ENCODE measurements around the gene LRRTM4. TPM values are rescaled to one million over a fixed set of nuclear protein-coding genes. Genes with fewer than 3 reads are reported as not detected.

The LRRTM4 gene
- total RNA-seq, 1 donor from 2014 or later: 28.8 TPM

DNA sequence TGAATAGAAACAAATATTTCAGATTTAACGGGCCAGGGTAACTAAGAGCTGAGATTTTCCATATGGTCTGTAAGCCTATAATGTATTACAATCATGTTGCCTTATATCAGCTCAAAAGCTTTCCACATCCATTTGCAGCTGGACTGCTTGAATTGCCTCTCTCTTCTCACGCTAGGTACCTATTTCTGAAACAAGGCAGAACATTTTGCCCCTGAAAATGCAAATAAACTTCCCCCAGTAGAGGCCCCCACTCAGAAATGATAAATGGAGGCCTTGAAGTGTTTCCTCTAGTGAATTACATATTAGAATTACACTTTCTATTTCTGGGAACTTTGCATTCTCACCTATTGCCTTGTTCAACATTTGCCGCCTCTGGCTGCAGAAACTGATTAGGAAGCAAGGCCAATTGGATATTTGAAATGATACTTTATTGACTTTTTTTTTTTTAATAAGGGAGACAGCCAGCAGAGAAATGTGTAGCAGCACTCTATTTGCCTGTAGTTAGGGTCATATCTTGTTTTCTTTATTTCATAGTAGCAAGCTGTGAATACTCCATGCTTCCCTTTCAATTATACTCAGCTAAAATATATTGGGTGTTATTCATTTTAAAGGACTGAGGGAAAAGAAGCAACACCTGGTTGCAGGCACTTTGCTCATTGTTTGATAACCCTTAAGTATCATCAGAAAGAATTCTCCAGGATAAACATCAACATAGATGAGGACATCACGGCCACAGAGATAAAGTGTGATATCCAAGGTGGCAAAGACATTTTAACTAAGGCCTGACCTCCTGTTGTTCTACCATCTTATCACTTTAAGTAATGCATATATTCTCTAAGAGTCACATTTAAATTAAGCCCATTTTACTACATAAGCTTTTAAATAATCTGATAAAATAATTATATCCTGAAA lies 505.5 kb downstream of the LRRTM4 start:
- TF ChIP-seq, protein P1, sequence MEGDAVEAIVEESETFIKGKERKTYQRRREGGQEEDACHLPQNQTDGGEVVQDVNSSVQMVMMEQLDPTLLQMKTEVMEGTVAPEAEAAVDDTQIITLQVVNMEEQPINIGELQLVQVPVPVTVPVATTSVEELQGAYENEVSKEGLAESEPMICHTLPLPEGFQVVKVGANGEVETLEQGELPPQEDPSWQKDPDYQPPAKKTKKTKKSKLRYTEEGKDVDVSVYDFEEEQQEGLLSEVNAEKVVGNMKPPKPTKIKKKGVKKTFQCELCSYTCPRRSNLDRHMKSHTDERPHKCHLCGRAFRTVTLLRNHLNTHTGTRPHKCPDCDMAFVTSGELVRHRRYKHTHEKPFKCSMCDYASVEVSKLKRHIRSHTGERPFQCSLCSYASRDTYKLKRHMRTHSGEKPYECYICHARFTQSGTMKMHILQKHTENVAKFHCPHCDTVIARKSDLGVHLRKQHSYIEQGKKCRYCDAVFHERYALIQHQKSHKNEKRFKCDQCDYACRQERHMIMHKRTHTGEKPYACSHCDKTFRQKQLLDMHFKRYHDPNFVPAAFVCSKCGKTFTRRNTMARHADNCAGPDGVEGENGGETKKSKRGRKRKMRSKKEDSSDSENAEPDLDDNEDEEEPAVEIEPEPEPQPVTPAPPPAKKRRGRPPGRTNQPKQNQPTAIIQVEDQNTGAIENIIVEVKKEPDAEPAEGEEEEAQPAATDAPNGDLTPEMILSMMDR (IDR thresholded peaks at IDR 0.05; ENCODE audit: unreplicated experiment): no peak
- Mint-ChIP-seq H3K27ac (no peak overlapping the region), H3K27me3 (ENCODE audit: low read depth) (no peaks in the 10 kb centered on the region), H3K36me3 (peaks cover under 1% of the 10 kb centered on the region), H3K4me1 (peaks cover 8% of the 10 kb centered on the region), H3K4me3 (no peak overlapping the region), H3K9me3 (peaks cover 7% of the 10 kb centered on the region)
- DNase-seq (ENCODE audit: low spot score in 2 of 2, unreplicated experiment in 2 of 2): no peak

DNA sequence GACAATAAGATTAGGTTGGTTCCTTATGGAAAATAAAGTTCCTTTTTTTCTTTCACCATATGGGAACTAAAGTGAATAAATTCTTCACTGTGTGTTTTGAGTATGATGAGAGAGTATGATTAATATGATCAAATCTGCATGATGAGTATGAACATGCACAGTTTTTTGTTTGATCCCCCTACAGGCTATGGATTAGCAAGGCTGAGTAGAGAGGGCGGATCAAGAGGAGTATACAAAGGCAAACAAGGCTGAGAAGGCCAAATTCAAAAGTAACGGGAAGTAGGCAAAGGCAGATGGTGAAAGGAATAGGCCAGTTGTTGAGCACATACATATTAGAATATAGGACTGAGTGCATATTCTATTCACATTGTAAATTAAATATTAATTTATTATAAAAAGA lies 508.2 kb downstream of the LRRTM4 start:
- TF ChIP-seq, protein P1 (IDR thresholded peaks at IDR 0.05; ENCODE audit: unreplicated experiment): no peak
- peaks cover 9% of the 10 kb centered on the region for H3K9me3 Mint-ChIP-seq
- no peak for DNase-seq (ENCODE audit: low spot score in 2 of 2, unreplicated experiment in 2 of 2)
- H3K4me1 Mint-ChIP-seq: peaks cover 10% of the 10 kb centered on the region
- peaks cover 2% of the 10 kb centered on the region for H3K36me3 Mint-ChIP-seq
- no peak overlapping the region for H3K27ac Mint-ChIP-seq
- H3K27me3 Mint-ChIP-seq (ENCODE audit: low read depth): no peaks in the 10 kb centered on the region
- no peak overlapping the region for H3K4me3 Mint-ChIP-seq

DNA sequence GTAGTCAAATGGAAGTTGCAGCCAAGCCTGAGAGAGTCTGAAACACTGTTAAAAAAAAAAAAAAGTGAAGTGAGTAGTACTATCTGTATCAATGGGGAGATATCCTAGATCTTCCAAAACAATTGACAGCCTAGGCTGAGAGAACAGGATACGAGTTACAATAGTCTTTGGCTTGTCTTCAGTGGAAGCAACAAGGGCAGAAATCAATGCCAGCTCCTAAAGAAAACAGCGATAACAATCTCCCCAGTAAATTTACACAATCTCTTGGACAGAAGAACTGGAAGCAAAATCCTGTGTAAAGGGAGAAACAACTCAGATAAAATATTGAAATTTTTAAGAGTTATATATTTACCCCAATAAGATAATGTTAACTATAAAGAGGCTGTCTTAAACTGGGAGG lies 508.7 kb downstream of the LRRTM4 start:
- no peaks in the 10 kb centered on the region for H3K27me3 Mint-ChIP-seq (ENCODE audit: low read depth)
- TF ChIP-seq, protein P1 (IDR thresholded peaks at IDR 0.05; ENCODE audit: unreplicated experiment): no peak
- H3K4me3 Mint-ChIP-seq: no peak overlapping the region
- H3K27ac Mint-ChIP-seq: no peak overlapping the region
- peaks cover 10% of the 10 kb centered on the region for H3K4me1 Mint-ChIP-seq
- peaks cover 9% of the 10 kb centered on the region for H3K9me3 Mint-ChIP-seq
- peaks cover 2% of the 10 kb centered on the region for H3K36me3 Mint-ChIP-seq
- DNase-seq (ENCODE audit: low spot score in 2 of 2, unreplicated experiment in 2 of 2): no peak

DNA sequence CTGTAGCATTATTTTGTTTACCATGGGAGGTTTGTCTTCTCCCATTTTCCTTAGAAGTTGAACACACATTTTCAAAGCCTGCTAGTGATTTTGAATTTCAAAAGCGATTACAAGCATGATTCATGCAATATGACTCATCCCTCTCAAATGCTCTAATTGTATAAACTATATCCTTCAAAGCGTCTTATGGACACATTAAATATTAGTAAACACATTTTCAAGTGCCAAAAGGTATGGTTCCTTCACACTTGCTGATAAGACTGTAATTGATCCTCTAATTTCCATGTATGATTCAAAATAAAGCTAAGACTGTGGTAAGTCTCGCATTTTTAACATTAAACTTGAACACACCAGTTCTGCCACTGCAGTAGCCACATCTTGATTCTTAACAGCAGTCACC lies 512.9 kb downstream of the LRRTM4 start:
- no peak for DNase-seq (ENCODE audit: low spot score in 2 of 2, unreplicated experiment in 2 of 2)
- Mint-ChIP-seq H3K27ac (no peak overlapping the region), H3K9me3 (peaks cover 9% of the 10 kb centered on the region), H3K4me1 (peaks cover 10% of the 10 kb centered on the region), H3K27me3 (ENCODE audit: low read depth) (no peaks in the 10 kb centered on the region), H3K4me3 (no peak overlapping the region), H3K36me3 (peaks cover 2% of the 10 kb centered on the region)
- TF ChIP-seq, protein P1 (IDR thresholded peaks at IDR 0.05; ENCODE audit: unreplicated experiment): no peak

DNA sequence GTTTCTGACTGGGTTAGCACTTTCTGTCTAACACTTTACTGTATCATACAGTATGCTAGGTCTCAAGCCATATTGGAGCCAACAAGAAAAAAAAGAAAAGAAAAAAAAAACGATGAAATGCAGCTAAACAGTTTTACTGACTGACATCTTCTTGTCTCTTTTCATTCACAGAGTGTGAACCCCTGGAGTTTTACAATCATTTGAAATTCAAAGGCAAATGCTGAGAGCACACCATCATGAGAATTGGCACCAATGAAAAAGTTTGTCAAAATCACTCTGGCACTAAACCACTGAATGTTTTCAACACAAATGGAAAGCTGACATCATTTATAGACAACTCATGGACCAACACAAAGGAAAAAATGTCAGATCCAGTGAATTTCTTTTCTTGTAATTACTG lies 513.3 kb downstream of the LRRTM4 start:
- Mint-ChIP-seq H3K4me3 (no peak overlapping the region), H3K36me3 (peaks cover 3% of the 10 kb centered on the region), H3K27me3 (ENCODE audit: low read depth) (no peaks in the 10 kb centered on the region), H3K4me1 (peaks cover 10% of the 10 kb centered on the region), H3K9me3 (peaks cover 10% of the 10 kb centered on the region), H3K27ac (no peak overlapping the region)
- TF ChIP-seq, protein P1 (IDR thresholded peaks at IDR 0.05; ENCODE audit: unreplicated experiment): no peak
- no peak for DNase-seq (ENCODE audit: low spot score in 2 of 2, unreplicated experiment in 2 of 2)
